22Rv1 (cell line): ENCODE data around the gene USP28.
"Not testable (repeated sequence)": the region's sequence is repeated elsewhere in the genome, so short reads cannot be mapped to it uniquely, and the experiment has no call there.

Source experiments
- H3K27ac ChIP-seq: fragments of 450-650 bp; 2 replicates; pipeline ENCODE4 v1.5.1; 2017
- ZFX ChIP-seq: fragments of 450-650 bp; IDR thresholded peaks from 2 replicates; pipeline ENCODE4 v1.6.1; 2017; ENCODE audit warnings: antibody characterized with exemption, borderline replicate concordance
- TF ChIP-seq, protein P1 (sequence below): fragments of 450-650 bp; IDR thresholded peaks from 2 replicates; pipeline ENCODE4 v1.5.1; 2017; ENCODE audit warnings: mild to moderate bottlenecking

The USP28 gene

DNA sequence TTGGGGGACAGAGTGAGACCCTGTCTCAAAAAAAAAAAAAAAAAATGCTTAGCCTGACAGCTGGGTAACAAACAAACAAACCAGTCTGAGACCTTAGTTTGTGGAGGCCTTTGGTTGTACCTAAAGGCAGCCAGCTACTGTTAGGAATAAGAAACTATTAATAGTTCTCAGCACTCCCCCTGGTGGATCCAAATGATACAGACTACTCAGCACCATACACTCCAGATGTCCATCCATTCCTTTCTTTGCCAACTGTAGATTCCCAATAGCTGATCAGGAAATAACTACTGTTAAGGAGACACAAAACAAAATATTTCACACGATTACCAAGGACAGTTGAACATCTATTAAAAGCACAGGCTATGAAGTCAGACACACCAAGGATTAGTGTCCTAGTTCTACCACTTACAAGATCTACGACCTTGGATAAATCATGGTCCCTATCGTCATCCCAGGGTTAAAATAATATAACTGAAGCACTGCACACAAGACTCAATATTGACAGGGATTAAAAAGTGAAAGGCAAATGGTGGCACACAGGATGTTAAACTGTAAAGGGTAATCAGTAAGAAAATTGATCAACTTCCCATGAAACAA, 78.6 kb downstream of the USP28 start:
- TF ChIP-seq, protein P1, sequence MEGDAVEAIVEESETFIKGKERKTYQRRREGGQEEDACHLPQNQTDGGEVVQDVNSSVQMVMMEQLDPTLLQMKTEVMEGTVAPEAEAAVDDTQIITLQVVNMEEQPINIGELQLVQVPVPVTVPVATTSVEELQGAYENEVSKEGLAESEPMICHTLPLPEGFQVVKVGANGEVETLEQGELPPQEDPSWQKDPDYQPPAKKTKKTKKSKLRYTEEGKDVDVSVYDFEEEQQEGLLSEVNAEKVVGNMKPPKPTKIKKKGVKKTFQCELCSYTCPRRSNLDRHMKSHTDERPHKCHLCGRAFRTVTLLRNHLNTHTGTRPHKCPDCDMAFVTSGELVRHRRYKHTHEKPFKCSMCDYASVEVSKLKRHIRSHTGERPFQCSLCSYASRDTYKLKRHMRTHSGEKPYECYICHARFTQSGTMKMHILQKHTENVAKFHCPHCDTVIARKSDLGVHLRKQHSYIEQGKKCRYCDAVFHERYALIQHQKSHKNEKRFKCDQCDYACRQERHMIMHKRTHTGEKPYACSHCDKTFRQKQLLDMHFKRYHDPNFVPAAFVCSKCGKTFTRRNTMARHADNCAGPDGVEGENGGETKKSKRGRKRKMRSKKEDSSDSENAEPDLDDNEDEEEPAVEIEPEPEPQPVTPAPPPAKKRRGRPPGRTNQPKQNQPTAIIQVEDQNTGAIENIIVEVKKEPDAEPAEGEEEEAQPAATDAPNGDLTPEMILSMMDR: peak; percentile 83
- no peak for TF ChIP-seq ZFX
- no peak overlapping the region for H3K27ac ChIP-seq

DNA sequence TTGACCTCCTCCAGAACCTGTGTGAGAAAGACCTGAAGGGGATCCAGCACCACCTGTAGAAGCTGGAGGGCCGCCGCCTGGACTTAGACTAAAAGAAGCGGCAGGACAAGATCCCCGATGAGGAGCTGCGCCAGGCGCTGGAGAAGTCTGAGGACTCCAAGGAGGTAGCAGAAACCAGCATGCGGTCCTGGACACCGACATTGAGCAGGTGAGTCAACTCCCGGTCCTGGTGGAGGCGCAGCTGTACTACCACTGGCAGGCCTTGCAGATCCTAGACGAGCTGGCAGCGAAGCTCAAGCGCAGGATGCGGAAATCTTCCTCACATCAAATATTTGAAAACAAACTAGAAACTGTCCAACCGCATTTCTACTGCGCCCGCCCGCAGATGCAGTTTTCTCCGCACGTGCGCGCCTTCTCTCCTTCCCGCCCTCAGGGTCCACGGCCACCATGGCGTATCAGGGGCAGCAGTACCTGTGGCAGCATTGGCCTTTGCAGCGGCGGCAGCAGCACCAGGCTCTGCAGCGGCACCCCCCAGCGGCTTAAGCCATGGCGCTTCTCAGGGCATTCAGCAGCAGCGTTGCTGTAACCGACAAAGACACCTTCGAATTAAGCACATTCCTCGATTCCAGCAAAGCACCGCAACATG, 85.6 kb downstream of the USP28 start:
- no peak overlapping the region for H3K27ac ChIP-seq
- no peak for TF ChIP-seq ZFX
- TF ChIP-seq, protein P1: peak; percentile 26; the same call in 1 of the 2 replicates

DNA sequence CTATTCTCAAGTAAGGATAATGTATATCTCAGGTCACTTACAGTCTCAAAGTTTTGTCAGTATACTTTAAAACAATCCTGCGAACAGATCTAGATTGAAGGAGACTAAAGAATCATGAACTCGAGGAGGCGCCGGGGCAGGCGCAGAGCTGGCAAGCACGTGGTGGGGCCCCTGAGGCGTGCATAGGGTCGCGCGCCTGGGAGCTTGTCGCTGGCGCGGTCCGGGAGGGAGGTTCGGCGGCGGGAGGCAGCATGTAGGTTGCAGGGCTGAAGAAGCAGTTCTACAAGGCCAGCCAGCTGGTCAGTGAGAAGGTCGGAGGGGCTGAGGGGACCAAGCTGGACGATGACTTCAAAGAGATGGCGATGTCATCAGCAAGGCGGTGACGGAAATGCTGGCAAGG, 86.4 kb downstream of the USP28 start:
- not testable (repeated sequence) for H3K27ac ChIP-seq

DNA sequence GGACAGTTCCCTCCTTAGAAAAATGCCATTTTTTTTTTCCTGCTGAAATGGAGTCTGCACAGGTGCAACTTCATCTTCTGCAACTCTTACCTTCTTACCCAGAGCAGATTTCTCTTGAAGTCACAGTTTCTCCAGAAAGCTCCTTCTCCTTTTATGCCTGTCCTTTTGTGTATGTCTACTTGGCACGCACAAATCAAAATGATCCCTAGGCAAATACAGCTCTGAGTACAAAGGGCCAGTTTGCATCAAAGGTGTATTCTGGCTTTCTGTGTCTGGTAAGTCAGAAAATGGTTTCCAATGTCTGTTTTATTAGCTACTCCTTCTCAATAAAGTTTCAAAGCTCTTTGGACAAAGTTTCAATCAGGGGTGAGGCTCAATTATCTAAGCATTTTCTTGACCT, 93.2 kb downstream of the USP28 start:
- H3K27ac ChIP-seq: no peak overlapping the region
- TF ChIP-seq, protein P1: no peak
- TF ChIP-seq ZFX: no peak

DNA sequence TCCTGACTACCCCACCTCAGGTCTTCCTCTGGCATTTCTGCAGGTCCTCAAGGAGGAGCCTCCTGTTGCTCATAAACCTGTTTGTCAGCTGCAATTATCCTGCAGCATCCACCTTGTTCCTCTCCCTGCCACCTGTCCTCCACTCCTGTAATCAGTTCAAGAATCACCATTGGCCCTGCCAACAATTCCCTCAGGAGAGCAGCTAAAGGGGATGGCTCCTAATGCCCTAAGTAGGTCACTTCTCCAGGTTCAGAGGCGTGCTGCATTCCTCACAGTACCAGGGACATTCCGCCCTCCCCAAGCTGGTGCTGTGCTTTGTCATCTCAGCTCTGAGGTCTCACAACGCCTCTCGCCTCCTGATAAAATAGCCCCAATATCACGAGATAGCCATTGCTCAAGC, 93.7 kb downstream of the USP28 start:
- TF ChIP-seq, protein P1: no peak
- TF ChIP-seq ZFX: no peak
- H3K27ac ChIP-seq: no peak overlapping the region

DNA sequence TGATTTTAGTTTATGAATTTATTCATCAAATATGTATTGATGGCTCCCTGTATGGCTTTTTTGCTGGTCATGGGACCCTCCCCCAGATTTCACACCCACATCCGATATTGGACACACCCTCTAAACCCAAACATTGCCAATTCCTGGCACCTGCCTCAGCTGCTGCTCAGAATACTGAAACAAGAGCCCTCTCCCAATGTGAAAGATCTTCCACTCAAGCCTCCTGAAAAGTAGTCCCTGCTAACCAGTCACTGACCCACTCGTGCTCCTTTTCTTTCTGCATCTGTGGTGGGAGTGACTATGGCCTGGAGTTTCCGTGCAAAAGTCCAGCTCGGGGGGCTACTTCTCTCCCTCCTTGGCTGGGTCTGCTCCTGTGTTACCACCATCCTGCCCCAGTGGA, 95.9 kb downstream of the USP28 start, which contains the start of gene CLDN25:
Gene CLDN25, plus strand, starts transcription at position 301 of the 400 bp plus-strand sequence. Its CDS starts 0 bp downstream, at position 301.
- TF ChIP-seq, protein P1: no peak
- no peak for TF ChIP-seq ZFX
- H3K27ac ChIP-seq: no peak within 1 kb of the TSS

DNA sequence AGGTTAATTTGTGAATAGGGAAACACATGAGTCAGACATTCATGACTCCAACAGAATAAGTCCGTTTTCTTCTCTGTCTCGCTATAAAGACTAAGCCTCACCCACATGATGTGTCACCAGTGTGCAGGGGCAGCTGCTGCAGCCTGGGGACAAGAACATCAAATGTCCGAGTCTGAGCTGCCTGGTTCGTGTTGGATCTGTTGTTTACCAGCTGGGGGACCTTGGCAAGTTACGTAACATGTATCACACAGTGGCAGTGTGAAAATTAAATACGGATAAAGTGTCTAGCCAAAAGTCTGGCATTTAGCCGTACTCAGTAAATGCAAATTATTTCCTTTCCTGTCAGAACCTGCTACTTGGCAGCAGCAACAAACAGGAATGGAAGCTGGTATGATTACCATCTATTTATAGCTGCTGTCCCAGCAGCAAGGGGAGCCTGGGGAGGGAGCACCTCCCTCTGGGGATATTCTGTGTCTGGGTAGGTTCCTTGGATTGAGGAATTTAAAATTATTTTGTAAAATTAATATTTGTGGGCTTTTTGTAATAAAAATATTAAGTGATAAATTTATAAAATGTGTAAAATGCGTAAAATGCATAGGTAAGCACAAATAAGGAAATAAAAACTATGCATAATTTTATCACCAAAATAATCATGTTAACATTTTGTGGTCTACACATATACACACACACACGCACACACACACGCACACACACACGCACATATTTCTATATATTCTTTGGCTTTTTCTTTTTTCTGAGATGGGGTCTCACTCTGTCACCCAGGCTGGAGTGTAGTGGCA, 97.1 kb downstream of the USP28 start:
- no peak overlapping the region for H3K27ac ChIP-seq
- TF ChIP-seq ZFX: no peak
- TF ChIP-seq, protein P1: no peak
